WTC11 (cell line): Measurements from ENCODE around the gene NSUN4. TPM values are rescaled to one million over a fixed set of nuclear protein-coding genes. Genes with fewer than 3 reads are reported as not detected.

Experiments used
- ATAC-seq: fragments of 200-7000 bp; cut with Tn5 transposase; 2 replicates; pipeline ENCODE4 v1.10.0; 2021; ENCODE audit warnings: mild to moderate bottlenecking, moderate library complexity
- CTCF ChIA-PET: fragments of 300-600 bp; sonication (Branson Sonifier 250); formaldehyde crosslinking; loops from one replicate; lab custom pipeline; 2021; ENCODE audit warnings: antibody characterized with exemption; lab: Charles Lee
- POLR2A ChIA-PET: fragments of 350-600 bp; sonication (Branson Sonifier 250); formaldehyde crosslinking; loops from one replicate; lab custom pipeline; 2021; ENCODE audit warnings: antibody characterized with exemption; lab: Charles Lee
- DNase-seq: peaks from one replicate; pipeline ENCODE4 v3.0.0; 2021; ENCODE audit warnings: low spot score
- H3K27ac Mint-ChIP-seq: 2 replicates; pipeline ENCODE4 v1.8.0; 2021; ENCODE audit warnings: mixed read lengths
- H3K27me3 Mint-ChIP-seq: 2 replicates; pipeline ENCODE4 v1.8.0; 2021; ENCODE audit warnings: low read depth, mild to moderate bottlenecking, moderate library complexity, mixed read lengths
- H3K36me3 Mint-ChIP-seq: 2 replicates; pipeline ENCODE4 v1.8.0; 2021; ENCODE audit warnings: mixed read lengths
- H3K4me1 Mint-ChIP-seq: 2 replicates; pipeline ENCODE4 v1.8.0; 2022; ENCODE audit warnings: mixed read lengths
- H3K4me3 Mint-ChIP-seq: 2 replicates; pipeline ENCODE4 v1.8.0; 2021; ENCODE audit warnings: mild to moderate bottlenecking, moderate library complexity, mixed read lengths
- H3K9me3 Mint-ChIP-seq: 2 replicates; pipeline ENCODE4 v1.8.0; 2021; ENCODE audit warnings: mixed read lengths
- CREM ChIP-seq: sonication (generic); formaldehyde crosslinking; IDR thresholded peaks from 2 replicates; pipeline ENCODE4 v1.8.1; 2022; ENCODE audit warnings: mild to moderate bottlenecking, missing genetic modification reagents, moderate library complexity
- E2F1 ChIP-seq: sonication (generic); formaldehyde crosslinking; IDR thresholded peaks from 2 replicates; pipeline ENCODE4 v1.8.0; 2022; ENCODE audit warnings: mild to moderate bottlenecking, missing genetic modification reagents
- NFYB ChIP-seq: sonication (generic); formaldehyde crosslinking; conservative IDR thresholded peaks from 2 replicates; pipeline ENCODE4 v1.8.0; 2022; ENCODE audit warnings: low read depth, missing genetic modification reagents
- OVOL2 ChIP-seq: fragments of 250-450 bp; sonication (Bioruptor Pico); IDR thresholded peaks from 2 replicates; pipeline ENCODE4 v1.9.0; 2021; ENCODE audit warnings: mild to moderate bottlenecking, borderline replicate concordance
- TP53 ChIP-seq: sonication (generic); formaldehyde crosslinking; IDR thresholded peaks from 2 replicates; pipeline ENCODE4 v1.8.1; 2023; ENCODE audit warnings: mild to moderate bottlenecking, missing genetic modification reagents
- USF2 ChIP-seq: sonication (generic); formaldehyde crosslinking; IDR thresholded peaks from 2 replicates; pipeline ENCODE4 v1.8.1; 2023; ENCODE audit warnings: mild to moderate bottlenecking, missing genetic modification reagents, moderate library complexity
- ZNF232 ChIP-seq: sonication (generic); formaldehyde crosslinking; IDR thresholded peaks from 2 replicates; pipeline ENCODE4 v1.8.0; 2022; ENCODE audit warnings: mild to moderate bottlenecking, missing genetic modification reagents
- ZNF671 ChIP-seq: fragments of 250-450 bp; sonication (Bioruptor Pico); IDR thresholded peaks from 2 replicates; pipeline ENCODE4 v1.8.0; 2021; ENCODE audit warnings: mild to moderate bottlenecking
- total RNA-seq: library from RNA; stranded (reverse); gene quantifications from 3 replicates; pipeline ENCODE4 v1.2.3, GENCODE V29; 2021
- TF ChIP-seq, protein P1 (sequence below): sonication (generic); formaldehyde crosslinking; IDR thresholded peaks from 2 replicates; pipeline ENCODE4 v1.8.1; 2022; ENCODE audit warnings: mild to moderate bottlenecking, missing genetic modification reagents, moderate library complexity, borderline replicate concordance
- TF ChIP-seq, protein P2 (sequence below): fragments of 250-450 bp; sonication (Bioruptor Pico); IDR thresholded peaks from 2 replicates; pipeline ENCODE4 v2.1.2; 2022; ENCODE audit warnings: mild to moderate bottlenecking, moderate library complexity
- TF ChIP-seq, protein P3 (sequence below): sonication (generic); formaldehyde crosslinking; IDR thresholded peaks from 2 replicates; pipeline ENCODE4 v1.8.1; 2023; ENCODE audit warnings: mild to moderate bottlenecking, missing genetic modification reagents, borderline replicate concordance
- TF ChIP-seq, protein P4 (sequence below): sonication (generic); formaldehyde crosslinking; IDR thresholded peaks from 2 replicates; pipeline ENCODE4 v1.8.0; 2022; ENCODE audit warnings: missing genetic modification reagents
- TF ChIP-seq, protein P5 (sequence below): sonication (generic); formaldehyde crosslinking; IDR thresholded peaks from 2 replicates; pipeline ENCODE4 v1.8.0; 2022; ENCODE audit warnings: mild to moderate bottlenecking, missing genetic modification reagents

NSUN4 gene
- total RNA-seq, 1 experiment from 2014 or later, result 22.6 TPM

- H3K4me3 Mint-ChIP-seq, result no peak overlapping the region
- H3K27me3 Mint-ChIP-seq, result no peaks in the 10 kb centered on the region
- POLR2A ChIA-PET, result no interaction called here
- CTCF ChIA-PET, result interaction anchor here (0.5 to 1.5 kb wide), 4 partner anchors 22 to 126 kb away, joined by 3 to 5 read pairs (median 3); no protein-coding TSS in a partner anchor
- ATAC-seq (peak; percentile 51), DNase-seq (no peak)
- peak overlapping the region; percentile 46 for H3K27ac Mint-ChIP-seq
- TF ChIP-seq ZNF232 (CRISPR knock-in tag), result no peak
- peak; percentile 70 for TF ChIP-seq USF2 (CRISPR knock-in tag)
- TF ChIP-seq, protein P1, sequence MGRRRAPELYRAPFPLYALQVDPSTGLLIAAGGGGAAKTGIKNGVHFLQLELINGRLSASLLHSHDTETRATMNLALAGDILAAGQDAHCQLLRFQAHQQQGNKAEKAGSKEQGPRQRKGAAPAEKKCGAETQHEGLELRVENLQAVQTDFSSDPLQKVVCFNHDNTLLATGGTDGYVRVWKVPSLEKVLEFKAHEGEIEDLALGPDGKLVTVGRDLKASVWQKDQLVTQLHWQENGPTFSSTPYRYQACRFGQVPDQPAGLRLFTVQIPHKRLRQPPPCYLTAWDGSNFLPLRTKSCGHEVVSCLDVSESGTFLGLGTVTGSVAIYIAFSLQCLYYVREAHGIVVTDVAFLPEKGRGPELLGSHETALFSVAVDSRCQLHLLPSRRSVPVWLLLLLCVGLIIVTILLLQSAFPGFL (CRISPR knock-in tag), result no peak
- TF ChIP-seq, protein P2, sequence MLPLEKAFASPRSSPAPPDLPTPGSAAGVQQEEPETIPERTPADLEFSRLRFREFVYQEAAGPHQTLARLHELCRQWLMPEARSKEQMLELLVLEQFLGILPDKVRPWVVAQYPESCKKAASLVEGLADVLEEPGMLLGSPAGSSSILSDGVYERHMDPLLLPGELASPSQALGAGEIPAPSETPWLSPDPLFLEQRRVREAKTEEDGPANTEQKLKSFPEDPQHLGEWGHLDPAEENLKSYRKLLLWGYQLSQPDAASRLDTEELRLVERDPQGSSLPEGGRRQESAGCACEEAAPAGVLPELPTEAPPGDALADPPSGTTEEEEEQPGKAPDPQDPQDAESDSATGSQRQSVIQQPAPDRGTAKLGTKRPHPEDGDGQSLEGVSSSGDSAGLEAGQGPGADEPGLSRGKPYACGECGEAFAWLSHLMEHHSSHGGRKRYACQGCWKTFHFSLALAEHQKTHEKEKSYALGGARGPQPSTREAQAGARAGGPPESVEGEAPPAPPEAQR (CRISPR knock-in tag), result no peak
- TF ChIP-seq TP53, result no peak
- no peak for TF ChIP-seq ZNF671 (CRISPR knock-in tag)
- TF ChIP-seq, protein P3, sequence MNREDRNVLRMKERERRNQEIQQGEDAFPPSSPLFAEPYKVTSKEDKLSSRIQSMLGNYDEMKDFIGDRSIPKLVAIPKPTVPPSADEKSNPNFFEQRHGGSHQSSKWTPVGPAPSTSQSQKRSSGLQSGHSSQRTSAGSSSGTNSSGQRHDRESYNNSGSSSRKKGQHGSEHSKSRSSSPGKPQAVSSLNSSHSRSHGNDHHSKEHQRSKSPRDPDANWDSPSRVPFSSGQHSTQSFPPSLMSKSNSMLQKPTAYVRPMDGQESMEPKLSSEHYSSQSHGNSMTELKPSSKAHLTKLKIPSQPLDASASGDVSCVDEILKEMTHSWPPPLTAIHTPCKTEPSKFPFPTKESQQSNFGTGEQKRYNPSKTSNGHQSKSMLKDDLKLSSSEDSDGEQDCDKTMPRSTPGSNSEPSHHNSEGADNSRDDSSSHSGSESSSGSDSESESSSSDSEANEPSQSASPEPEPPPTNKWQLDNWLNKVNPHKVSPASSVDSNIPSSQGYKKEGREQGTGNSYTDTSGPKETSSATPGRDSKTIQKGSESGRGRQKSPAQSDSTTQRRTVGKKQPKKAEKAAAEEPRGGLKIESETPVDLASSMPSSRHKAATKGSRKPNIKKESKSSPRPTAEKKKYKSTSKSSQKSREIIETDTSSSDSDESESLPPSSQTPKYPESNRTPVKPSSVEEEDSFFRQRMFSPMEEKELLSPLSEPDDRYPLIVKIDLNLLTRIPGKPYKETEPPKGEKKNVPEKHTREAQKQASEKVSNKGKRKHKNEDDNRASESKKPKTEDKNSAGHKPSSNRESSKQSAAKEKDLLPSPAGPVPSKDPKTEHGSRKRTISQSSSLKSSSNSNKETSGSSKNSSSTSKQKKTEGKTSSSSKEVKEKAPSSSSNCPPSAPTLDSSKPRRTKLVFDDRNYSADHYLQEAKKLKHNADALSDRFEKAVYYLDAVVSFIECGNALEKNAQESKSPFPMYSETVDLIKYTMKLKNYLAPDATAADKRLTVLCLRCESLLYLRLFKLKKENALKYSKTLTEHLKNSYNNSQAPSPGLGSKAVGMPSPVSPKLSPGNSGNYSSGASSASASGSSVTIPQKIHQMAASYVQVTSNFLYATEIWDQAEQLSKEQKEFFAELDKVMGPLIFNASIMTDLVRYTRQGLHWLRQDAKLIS (CRISPR knock-in tag), result no peak
- no peak for TF ChIP-seq CREM (CRISPR knock-in tag)
- no peak for TF ChIP-seq OVOL2 (CRISPR knock-in tag)
- TF ChIP-seq NFYB (CRISPR knock-in tag), result 0 out of 2 replicates have a peak, but pooled peaks have one; percentile 21
- no peak for TF ChIP-seq E2F1 (CRISPR knock-in tag)
- TF ChIP-seq, protein P4, sequence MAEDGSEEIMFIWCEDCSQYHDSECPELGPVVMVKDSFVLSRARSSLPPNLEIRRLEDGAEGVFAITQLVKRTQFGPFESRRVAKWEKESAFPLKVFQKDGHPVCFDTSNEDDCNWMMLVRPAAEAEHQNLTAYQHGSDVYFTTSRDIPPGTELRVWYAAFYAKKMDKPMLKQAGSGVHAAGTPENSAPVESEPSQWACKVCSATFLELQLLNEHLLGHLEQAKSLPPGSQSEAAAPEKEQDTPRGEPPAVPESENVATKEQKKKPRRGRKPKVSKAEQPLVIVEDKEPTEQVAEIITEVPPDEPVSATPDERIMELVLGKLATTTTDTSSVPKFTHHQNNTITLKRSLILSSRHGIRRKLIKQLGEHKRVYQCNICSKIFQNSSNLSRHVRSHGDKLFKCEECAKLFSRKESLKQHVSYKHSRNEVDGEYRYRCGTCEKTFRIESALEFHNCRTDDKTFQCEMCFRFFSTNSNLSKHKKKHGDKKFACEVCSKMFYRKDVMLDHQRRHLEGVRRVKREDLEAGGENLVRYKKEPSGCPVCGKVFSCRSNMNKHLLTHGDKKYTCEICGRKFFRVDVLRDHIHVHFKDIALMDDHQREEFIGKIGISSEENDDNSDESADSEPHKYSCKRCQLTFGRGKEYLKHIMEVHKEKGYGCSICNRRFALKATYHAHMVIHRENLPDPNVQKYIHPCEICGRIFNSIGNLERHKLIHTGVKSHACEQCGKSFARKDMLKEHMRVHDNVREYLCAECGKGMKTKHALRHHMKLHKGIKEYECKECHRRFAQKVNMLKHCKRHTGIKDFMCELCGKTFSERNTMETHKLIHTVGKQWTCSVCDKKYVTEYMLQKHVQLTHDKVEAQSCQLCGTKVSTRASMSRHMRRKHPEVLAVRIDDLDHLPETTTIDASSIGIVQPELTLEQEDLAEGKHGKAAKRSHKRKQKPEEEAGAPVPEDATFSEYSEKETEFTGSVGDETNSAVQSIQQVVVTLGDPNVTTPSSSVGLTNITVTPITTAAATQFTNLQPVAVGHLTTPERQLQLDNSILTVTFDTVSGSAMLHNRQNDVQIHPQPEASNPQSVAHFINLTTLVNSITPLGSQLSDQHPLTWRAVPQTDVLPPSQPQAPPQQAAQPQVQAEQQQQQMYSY (CRISPR knock-in tag), result no peak
- TF ChIP-seq, protein P5, sequence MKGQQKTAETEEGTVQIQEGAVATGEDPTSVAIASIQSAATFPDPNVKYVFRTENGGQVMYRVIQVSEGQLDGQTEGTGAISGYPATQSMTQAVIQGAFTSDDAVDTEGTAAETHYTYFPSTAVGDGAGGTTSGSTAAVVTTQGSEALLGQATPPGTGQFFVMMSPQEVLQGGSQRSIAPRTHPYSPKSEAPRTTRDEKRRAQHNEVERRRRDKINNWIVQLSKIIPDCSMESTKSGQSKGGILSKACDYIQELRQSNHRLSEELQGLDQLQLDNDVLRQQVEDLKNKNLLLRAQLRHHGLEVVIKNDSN (CRISPR knock-in tag), result peak; percentile 60
- H3K4me1 Mint-ChIP-seq, result peaks cover 10% of the 10 kb centered on the region
- peaks cover 3% of the 10 kb centered on the region; the same call in 1 of the 2 replicates for H3K36me3 Mint-ChIP-seq
- no peaks in the 10 kb centered on the region for H3K9me3 Mint-ChIP-seq
Measured at GRCh38 chr1:46370214-46370633, 29.6 kb downstream of the NSUN4 start.
